B cell (primary cell): ENCODE data around the gene SNF8. TPM values are rescaled to one million over a fixed set of nuclear protein-coding genes. Genes with fewer than 3 reads are reported as not detected.

Source experiments
- ATAC-seq: fragments of 200-7000 bp; cut with Tn5 transposase; one replicate; pipeline ENCODE4 v1.10.0; 2021; ENCODE audit warnings: low read depth, mild to moderate bottlenecking, moderate number of reproducible peaks, moderate library complexity
- CTCF ChIA-PET: fragments of 350-600 bp; sonication (Branson Sonifier 250); formaldehyde crosslinking; loops from one replicate; lab custom pipeline; 2021; ENCODE audit warnings: antibody characterized with exemption, inconsistent platforms; lab: Charles Lee
- POLR2A ChIA-PET: fragments of 350-600 bp; sonication (Branson Sonifier 250); formaldehyde crosslinking; loops from one replicate; lab custom pipeline; 2021; ENCODE audit warnings: antibody characterized with exemption; lab: Charles Lee
- DNase-seq: peaks from one replicate; pipeline ENCODE4 v3.0.0; 2013
- H2AFZ ChIP-seq: 2 replicates; pipeline ENCODE4 v1.6.1; 2012; ENCODE audit warnings: mild to moderate bottlenecking, low read depth, low read length; ENCODE audit not compliant: insufficient read depth, poor library complexity, severe bottlenecking
- H3K27ac ChIP-seq, 2 donors: 1 replicate in 1 of 2; 2 replicates in 1 of 2; pipeline ENCODE4 v1.5.1; 2012 to 2013; ENCODE audit warnings: low read length in 2 of 2, mild to moderate bottlenecking in 2 of 2, moderate library complexity in 1 of 2
- H3K27me3 ChIP-seq, 4 experiments: fragments of 200-600 bp in 1 of 4; sonication (generic) in 1 of 4; replicated peaks in 1 of 4; 1 replicate in 2 of 4; 2 replicates in 2 of 4; pipeline versions ENCODE4 v1.6.1 to v1.7.0; 2013 to 2016; ENCODE audit warnings: low read length in 3 of 4, mild to moderate bottlenecking in 2 of 4, mixed read lengths in 1 of 4, moderate library complexity in 1 of 4; ENCODE audit not compliant: insufficient read depth in 4 of 4, control insufficient read depth in 3 of 4; ENCODE audit errors: control extremely low read depth in 1 of 4
- H3K36me3 ChIP-seq, 2 experiments: replicated peaks in 1 of 2; 1 replicate in 1 of 2; 2 replicates in 1 of 2; pipeline versions ENCODE4 v1.6.1 to v1.7.1; 2013; ENCODE audit warnings: low read length in 1 of 2; ENCODE audit not compliant: insufficient read depth in 2 of 2, control insufficient read depth in 1 of 2; ENCODE audit errors: control extremely low read depth in 1 of 2, extremely low read depth in 1 of 2
- H3K4me1 ChIP-seq, 2 donors: fragments of 200-600 bp in 1 of 2; sonication (generic) in 1 of 2; 1 replicate in 1 of 2; 2 replicates in 1 of 2; pipeline versions ENCODE4 v1.5.1 to v1.6.1; 2013 to 2017; ENCODE audit warnings: low read length in 2 of 2; ENCODE audit not compliant: control insufficient read depth in 2 of 2, insufficient read depth in 2 of 2
- H3K4me2 ChIP-seq: replicated peaks from 2 replicates; pipeline ENCODE3; 2012; ENCODE audit warnings: mild to moderate bottlenecking, low read depth, low read length; ENCODE audit not compliant: poor library complexity, severe bottlenecking
- H3K4me3 ChIP-seq, 5 experiments: fragments of 200-600 bp in 1 of 5; sonication (generic) in 1 of 5; 1 replicate in 3 of 5; 2 replicates in 2 of 5; pipeline versions ENCODE4 v1.5.1 to v1.7.0; 2011 to 2016; ENCODE audit warnings: low read length in 4 of 5, mild to moderate bottlenecking in 4 of 5, low read depth in 2 of 5, control low read depth in 1 of 5, moderate library complexity in 1 of 5; ENCODE audit not compliant: insufficient read depth in 1 of 5; ENCODE audit errors: control extremely low read depth in 1 of 5, extremely low read depth in 1 of 5
- H3K79me2 ChIP-seq: fragments of 200-600 bp; sonication (generic); one replicate; pipeline ENCODE4 v1.6.0; 2016; ENCODE audit warnings: low read length; ENCODE audit not compliant: control insufficient read depth, insufficient read depth
- H3K9ac ChIP-seq: fragments of 200-600 bp; sonication (generic); 2 replicates; pipeline ENCODE4 v1.6.1; 2017; ENCODE audit warnings: mild to moderate bottlenecking, low read length, moderate library complexity
- H3K9me3 ChIP-seq, 3 donors: one replicate each; pipeline versions ENCODE4 v1.6.1 to v1.7.1; 2013; ENCODE audit warnings: low read length in 2 of 3; ENCODE audit not compliant: control insufficient read depth in 2 of 3, insufficient read depth in 1 of 3; ENCODE audit errors: control extremely low read depth in 1 of 3
- H4K20me1 ChIP-seq: 2 replicates; pipeline ENCODE4 v1.6.0; 2012; ENCODE audit warnings: mild to moderate bottlenecking, low read length; ENCODE audit not compliant: insufficient read depth, control insufficient read depth, poor library complexity, severe bottlenecking
- H3K27ac Mint-ChIP-seq: one replicate; pipeline ENCODE4 v1.8.0; 2021; ENCODE audit warnings: mixed read lengths
- H3K27me3 Mint-ChIP-seq: one replicate; pipeline ENCODE4 v1.8.0; 2021; ENCODE audit warnings: mixed read lengths
- H3K4me1 Mint-ChIP-seq: one replicate; pipeline ENCODE4 v1.8.0; 2021; ENCODE audit warnings: mixed read lengths
- H3K4me3 Mint-ChIP-seq: one replicate; pipeline ENCODE4 v1.8.0; 2021; ENCODE audit warnings: mixed read lengths
- H3K9me3 Mint-ChIP-seq: one replicate; pipeline ENCODE4 v1.8.0; 2022; ENCODE audit warnings: mixed read lengths; ENCODE audit not compliant: insufficient read depth
- CTCF ChIP-seq: fragments of 200-600 bp; IDR thresholded peaks from one replicate; pipeline ENCODE4 v1.8.0; 2022; ENCODE audit warnings: antibody characterized with exemption, mild to moderate bottlenecking
- EZH2 ChIP-seq: IDR thresholded peaks from 2 replicates; pipeline ENCODE4 v1.6.1; 2012; ENCODE audit warnings: borderline replicate concordance, low read depth, mild to moderate bottlenecking, moderate library complexity, low read length; ENCODE audit not compliant: insufficient read depth, poor library complexity, severe bottlenecking
- WGBS: methylation state at CpG from one replicate; pipeline ENCODE4 v1.1.5; 2013; ENCODE audit warnings: missing lambda C conversion rate; ENCODE audit not compliant: insufficient coverage; 5-methylcytosine and 5-hydroxymethylcytosine counted together
- intact Hi-C: fragments of 100-400 bp; cut with micrococcal nuclease; formaldehyde crosslinking; loops from one replicate; pipeline ENCODE4 v1.10.0; 2022
- polyA plus RNA-seq: library from polyadenylated mRNA; depleted of rRNA; stranded (reverse); fragments of >200 nt; gene quantifications from 2 replicates; pipeline ENCODE4 v1.2.3, GENCODE V29; 2012
- total RNA-seq, 2 donors: library from RNA; stranded (reverse); fragments of 120-200 nt in 1 of 2; gene quantifications; 1 replicate in 1 of 2; 2 replicates in 1 of 2; pipeline versions ENCODE4 v1.2.3 to v1.2.4, GENCODE V29; 2013 to 2022

SNF8 gene
- total and polyA plus RNA-seq, 2 donors (not counting 1 experiment from before 2014, with no cell fraction given): 77.5 to 94.6 TPM

DNA sequence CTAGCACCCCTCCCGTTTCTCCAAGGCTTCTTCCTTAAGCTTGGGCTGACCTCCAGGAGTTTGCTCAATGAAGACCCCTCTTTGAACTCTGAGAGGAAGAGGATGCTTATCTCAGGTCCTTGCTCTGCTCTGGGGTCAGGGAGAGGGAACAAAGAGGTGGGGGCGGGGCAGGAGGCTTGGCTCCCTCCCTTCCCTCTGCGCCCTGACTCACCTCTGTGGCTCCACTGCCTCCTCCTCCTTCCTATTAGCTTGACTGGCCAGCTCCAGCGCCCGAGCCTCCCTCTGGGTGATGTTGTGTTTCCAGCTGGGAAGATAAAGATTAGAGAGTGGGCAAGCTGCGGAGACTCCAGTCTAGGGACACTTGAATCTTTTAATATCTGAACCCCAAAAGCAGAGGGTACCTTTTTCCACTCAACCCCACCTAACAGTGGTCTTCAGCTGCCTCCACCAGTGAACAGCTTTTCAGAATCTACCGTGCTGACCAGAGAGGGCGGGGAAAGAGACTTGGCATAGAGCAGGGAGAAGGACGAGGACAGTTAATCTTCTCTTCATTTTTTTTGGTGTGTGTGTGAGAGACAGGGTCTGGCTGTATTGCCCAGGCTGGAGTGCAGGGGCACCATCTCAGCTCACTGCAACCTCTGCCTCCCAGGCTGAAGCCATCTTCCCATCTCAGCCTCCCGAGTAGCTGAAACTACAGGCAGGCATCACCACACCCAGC is 17.0 kb upstream of the SNF8 start:
- no peak overlapping the region for H3K27ac ChIP-seq
- no peak overlapping the region for H3K4me3 ChIP-seq
- POLR2A ChIA-PET: no interaction called here
- TF ChIP-seq CTCF: no peak
- TF ChIP-seq EZH2: no peak
- Mint-ChIP-seq H3K4me3 (no peak overlapping the region), H3K27me3 (peaks cover 33% of the 10 kb centered on the region), H3K27ac (no peak overlapping the region), H3K9me3 (no peaks in the 10 kb centered on the region), H3K4me1 (no peaks in the 10 kb centered on the region)
- CTCF ChIA-PET: no interaction called here
- H3K4me2 ChIP-seq: no peak overlapping the region
- DNase-seq (no peak), ATAC-seq (no peak)
- H3K27me3 ChIP-seq: peaks cover 0 to 29% (median 9%) of the 10 kb centered on the region in 4 experiments
- H2AFZ ChIP-seq: no peak overlapping the region
- H3K9ac ChIP-seq: no peak overlapping the region
- no peaks in the 10 kb centered on the region for H3K4me1 ChIP-seq
- no peaks in the 10 kb centered on the region for H3K79me2 ChIP-seq
- WGBS: 89% methylated on average over 1 of the region's 10 CpGs
- H4K20me1 ChIP-seq: no peaks in the 10 kb centered on the region
- no peaks in the 10 kb centered on the region for H3K9me3 ChIP-seq
- intact Hi-C loops: no loop called here
- no peaks in the 10 kb centered on the region for H3K36me3 ChIP-seq

DNA sequence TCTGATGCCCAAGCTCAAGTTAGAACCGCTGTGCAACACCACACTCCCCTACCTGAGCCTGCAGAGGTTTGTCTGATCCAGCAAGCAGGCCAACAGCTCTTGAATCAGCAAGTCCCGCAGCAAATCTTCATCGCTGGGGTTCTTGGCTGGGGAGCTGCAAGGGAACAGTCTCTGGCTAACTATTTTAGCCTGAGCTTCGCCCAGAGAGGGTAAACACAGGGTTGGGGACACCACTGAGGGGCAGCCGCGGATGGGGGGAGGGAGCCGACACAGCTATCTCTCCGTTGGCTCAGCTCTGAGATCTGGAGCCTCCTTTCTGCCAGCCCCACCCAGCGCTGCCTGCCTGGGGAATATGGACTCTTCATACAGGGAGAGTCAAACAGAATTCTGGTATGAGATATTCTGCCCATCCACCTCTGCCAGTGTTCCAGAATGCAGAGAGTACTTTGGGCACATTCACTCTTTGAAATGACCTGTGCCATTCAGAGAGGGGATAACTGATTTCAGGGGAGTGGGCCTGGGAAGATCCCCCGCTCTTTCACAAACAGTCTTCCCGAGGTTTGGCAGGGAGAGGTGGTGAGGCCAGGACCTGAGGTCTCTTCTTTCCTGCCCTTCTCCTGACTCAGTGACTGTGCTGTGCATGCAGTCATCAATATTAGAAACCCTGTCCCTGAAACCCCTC is 16.3 kb upstream of the SNF8 start:
- Histone ChIP-seq H3K36me3 (no peaks in the 10 kb centered on the region), H3K4me1 (no peaks in the 10 kb centered on the region), H3K79me2 (no peaks in the 10 kb centered on the region), H3K4me2 (no peak overlapping the region), H3K9ac (no peak overlapping the region), H4K20me1 (no peaks in the 10 kb centered on the region), H3K4me3 (no peak overlapping the region), H3K27me3 (peaks cover 0 to 29% (median 9%) of the 10 kb centered on the region in 4 experiments), H3K9me3 (no peaks in the 10 kb centered on the region), H3K27ac (no peak overlapping the region), H2AFZ (no peak overlapping the region)
- no peaks in the 10 kb centered on the region for H3K4me1 Mint-ChIP-seq
- intact Hi-C loops: no loop called here
- TF ChIP-seq CTCF (no peak), EZH2 (no peak)
- H3K27me3 Mint-ChIP-seq: peaks cover 32% of the 10 kb centered on the region
- 49% methylated on average over 9 of the region's 11 CpGs for WGBS
- ChIA-PET POLR2A (interaction anchor here (0.6 kb wide), 1 partner anchor 79 kb away, joined by 5 read pairs; no protein-coding TSS in a partner anchor), CTCF (no interaction called here)
- no peak for ATAC-seq
- DNase-seq: no peak
- H3K4me3 Mint-ChIP-seq: no peak overlapping the region
- no peaks in the 10 kb centered on the region for H3K9me3 Mint-ChIP-seq
- no peak overlapping the region for H3K27ac Mint-ChIP-seq
